Activated naive CD4-positive, alpha-beta T cell treated with Interleukin-2 at 50 U/mL for 16 hours (primary cell): ENCODE measurements around the gene ADAMTS16.

Experiments used
- DNase-seq: peaks from one replicate; pipeline ENCODE4 v3.0.0-alpha.2; 2020

The ADAMTS16 gene

DNA sequence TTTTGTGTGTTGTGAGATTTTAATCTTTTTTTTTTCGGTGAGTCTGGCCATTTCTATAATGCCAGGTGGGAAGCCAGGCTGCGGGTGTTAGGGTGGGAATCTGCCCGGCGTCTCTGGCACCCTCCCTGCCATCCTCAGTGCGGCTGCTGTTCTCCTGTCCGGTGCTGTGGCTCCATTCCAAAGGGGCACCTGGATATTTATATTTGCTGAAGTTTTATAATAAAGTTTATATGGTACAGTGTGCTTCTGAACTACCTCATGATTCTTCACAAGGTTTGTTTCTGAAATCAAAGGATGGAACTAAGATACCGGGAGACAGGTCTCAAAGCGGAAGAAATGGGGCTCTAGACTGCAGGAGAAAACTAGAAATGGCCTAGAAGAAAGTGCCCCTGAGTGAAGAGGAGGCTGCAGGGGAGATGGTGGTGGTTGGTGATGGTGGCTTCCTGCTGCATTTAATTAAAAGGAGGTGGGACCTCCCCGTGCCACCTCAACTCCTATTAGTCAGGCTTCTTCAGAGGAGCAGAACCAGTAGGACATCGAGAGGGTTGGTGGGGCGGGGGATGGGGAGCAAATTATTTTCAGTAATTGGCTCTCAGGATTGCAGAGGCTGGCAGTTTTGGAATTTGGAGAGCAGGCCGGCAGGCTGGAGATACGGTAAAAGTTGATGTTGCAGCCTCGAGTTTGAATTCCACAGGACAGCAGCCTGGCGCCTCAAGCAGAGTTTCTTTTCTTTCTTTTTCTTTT, 180.1 kb downstream of the ADAMTS16 start:
- no peak for DNase-seq

DNA sequence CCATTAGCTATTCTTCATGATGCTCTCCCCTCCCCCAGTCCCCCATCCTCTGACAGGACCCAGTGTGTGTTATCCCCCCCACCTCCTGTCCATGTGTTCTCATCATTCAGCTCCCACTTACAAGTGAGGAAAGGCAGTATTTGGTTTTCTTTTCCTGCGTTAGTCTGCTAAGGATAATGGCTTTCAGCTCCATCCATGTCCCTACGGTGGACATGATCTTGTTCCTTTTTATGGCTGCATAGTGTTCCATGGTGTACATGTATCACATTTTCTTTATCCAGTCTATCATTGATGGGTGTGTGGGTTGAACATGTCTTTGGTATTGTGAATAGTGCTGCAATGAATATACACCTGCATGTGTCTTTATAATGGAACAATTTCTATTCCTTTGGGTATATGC, 181.0 kb downstream of the ADAMTS16 start:
- DNase-seq = no peak

- DNase-seq = no peak
These were observed 183.4 kb downstream of the ADAMTS16 start for GRCh38 chr5:5323551-5323950.

DNA sequence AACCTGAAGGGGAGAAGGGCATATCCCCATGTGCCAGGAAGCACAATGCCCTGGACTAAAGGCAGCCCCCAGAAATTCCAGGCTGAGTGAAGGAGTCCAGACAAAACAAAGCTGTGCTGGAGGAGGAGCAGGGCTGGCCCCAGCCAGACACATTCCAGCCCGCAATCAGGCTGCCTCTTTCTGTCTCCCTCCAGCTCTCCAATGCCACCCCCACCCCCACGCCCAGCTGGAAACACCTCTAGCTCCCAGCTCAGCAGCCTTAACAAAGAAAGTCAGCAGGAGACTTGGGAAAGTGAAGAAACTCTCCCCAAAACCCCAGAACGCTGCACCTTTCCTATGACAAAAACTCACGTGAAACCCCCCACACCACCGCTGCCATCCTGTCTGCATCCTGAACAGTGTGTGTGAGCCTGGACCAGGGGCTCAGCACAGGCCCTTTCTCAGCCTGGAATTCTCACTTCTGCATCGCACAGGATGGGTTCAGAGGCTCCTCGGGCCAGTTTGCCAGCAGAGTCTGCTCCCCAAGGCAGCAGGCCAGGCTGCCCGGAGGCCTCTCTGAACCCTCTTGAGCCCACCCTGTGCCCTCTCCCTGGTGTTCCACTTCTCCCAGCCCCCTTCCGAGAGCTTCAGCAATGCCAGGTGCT, 186.1 kb downstream of the ADAMTS16 start:
- no peak for DNase-seq

DNA sequence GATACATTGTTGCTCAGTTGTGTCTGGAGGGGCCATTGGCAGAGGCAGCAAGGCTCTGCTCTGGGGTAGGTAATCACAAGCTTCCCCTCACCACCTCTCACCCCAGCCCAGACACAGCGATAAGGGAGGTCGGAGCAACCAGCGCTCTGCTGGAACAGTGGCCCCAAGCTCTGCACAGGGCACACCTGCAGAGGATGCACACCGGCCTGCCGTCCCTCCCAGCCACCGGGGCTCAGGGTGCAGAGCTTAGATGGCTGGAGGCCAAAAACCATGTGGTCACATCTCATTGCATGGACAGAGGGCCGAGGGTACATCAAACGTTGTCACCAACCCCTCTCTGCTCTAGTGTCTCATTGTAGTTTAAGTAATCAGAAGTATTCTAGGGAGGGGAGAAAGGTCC, 187.0 kb downstream of the ADAMTS16 start:
- no peak for DNase-seq

- no peak for DNase-seq
These were observed 190.8 kb downstream of the ADAMTS16 start for GRCh38 chr5:5330728-5331452.

DNA sequence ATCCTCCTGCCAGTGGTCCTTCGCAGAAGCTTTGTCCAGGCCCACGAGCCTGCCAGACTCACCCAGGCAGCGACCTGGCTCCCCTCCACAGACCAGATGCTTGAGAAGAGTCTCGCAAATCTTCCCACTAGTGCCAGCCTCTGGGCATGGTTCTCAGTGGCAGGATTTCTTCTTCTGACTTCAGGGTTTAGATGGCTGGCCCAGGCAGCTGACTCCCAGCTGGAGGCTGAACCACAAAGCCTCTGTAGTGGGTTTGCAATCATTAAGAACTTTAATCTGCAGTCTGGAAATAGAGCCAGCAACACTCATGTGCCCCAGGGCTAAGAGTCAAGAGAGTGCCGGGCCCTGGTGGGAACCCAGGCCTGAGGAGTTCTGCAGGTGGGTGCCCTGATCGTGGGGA, 191.7 kb downstream of the ADAMTS16 start:
- no peak for DNase-seq

DNA sequence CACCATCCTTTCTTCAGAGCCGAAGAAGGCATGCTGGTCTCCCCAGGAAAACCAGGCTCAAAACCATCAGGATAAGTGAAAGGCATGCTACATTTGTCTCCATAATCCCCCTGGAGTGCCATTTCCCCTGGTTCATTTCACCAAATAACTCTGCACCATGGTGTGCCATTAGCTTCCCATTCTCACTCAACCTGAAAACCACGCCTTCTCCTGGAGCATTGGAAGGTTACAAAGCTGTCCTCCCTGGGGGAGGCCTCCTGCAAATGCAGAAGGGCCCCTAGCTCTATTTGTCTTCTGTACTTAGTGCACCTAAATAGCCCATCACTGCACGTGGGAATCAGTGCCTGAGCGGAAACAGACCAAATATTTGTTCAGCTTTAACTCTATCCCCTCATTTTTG, 192.2 kb downstream of the ADAMTS16 start:
- DNase-seq = no peak

DNA sequence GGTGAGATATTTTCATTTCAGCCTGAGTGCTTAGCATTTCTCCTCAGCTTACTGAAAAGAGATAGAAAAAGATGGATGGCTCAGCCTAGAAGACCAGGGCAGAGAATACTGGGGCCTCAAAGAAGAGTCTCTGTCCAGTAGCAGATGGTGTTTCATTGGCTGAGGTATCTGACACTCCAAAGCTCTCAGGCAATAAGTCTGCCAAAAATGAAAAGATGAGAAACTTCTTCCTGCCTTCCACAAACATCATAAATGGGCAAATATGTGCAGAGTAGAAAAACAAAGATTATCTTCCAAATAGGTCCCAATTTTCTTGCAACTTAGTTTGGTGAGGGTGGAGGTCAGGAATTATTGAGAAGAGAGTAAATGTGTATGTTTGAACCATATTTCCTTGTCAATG, 195.0 kb downstream of the ADAMTS16 start:
- DNase-seq = no peak

GRCh38 chr5:5335700-5336264, 195.7 kb downstream of the ADAMTS16 start:
- DNase-seq = no peak

DNA sequence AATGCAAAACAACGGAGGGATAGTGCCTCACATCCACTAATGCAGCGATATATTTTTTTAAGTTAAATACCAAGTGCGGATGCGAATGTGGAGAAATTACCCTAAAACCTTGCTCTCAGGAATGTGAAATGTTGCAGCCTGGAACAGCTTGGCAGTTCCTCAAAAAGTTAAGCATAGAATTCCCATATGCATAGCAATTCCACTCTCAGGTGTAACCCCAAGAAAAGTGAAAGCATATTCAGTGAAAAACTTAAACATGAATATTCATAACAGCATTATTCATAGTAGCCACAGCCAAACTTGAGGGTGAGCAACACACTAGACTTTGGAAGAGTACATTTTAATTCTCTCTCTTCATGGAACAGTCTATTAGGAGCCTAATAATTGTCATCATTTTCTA, 199.1 kb downstream of the ADAMTS16 start:
- DNase-seq = no peak

DNA sequence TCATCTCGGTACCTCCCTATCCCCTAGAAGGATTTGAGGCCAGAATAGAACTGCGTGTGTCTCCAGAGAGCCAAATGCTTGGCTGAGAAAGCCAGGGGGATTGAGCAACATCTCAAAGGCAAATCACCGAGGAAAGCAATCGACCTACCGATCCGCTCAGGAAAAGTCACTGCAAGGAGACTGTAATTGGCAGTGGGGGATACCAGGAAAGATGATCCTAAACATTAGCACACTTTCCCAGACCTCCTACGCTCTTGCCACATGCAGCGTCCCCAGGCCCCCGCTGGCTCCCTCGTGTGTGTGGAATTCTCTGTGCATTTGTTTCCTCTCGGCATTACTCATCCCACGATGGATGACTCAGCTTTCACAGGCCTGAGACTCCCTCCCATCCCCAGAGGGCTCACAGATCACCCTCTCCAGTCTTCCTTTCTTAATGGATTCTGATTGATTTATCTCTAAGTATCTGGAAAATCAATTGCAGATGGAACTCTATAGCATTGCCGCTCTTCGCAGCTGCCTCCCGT, 200.1 kb downstream of the ADAMTS16 start:
- no peak for DNase-seq

GRCh38 chr5:5341531-5342292, 201.6 kb downstream of the ADAMTS16 start:
- no peak for DNase-seq

DNA sequence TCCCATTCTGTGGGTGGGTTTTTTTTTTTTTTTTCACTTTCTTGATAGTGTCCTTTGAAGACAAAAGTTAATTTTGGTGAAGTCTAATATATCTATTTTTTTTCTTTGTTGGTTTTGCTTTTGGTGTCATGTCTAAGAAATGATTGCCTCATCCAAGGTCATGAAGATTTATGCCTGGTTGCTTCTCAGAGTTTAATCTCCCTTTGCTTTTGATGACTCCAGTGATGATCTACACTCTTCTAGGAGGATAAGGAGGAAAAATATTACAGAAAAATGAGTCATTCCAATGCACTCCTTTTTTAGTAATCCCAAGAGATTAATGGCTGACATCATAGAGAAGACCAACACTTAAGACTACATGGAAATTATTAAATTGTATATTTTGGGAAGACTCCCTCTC, 202.7 kb downstream of the ADAMTS16 start:
- DNase-seq = no peak

DNA sequence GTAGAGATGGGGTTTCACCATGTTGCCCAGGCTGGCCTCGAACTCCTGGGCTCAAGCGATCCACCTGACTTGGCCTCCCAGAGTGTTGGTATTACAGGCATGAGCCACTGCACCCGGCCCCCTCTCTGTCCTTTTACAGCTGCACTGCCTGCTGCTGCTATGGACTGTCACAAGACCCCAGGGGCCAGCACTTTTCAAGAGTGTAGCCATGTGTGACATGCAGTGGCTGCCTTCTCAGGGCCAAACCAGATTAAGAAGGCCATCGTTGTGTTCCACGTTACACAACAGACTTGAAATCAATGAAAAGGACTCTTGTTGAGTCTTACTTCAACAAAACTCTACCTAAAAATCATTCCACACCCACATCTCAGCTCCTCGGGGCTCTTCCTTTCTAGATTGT, 203.4 kb downstream of the ADAMTS16 start:
- no peak for DNase-seq

GRCh38 chr5:5344051-5344571, 204.0 kb downstream of the ADAMTS16 start:
- no peak for DNase-seq

- no peak for DNase-seq
These were observed 204.5 kb downstream of the ADAMTS16 start for GRCh38 chr5:5344606-5345005.

DNA sequence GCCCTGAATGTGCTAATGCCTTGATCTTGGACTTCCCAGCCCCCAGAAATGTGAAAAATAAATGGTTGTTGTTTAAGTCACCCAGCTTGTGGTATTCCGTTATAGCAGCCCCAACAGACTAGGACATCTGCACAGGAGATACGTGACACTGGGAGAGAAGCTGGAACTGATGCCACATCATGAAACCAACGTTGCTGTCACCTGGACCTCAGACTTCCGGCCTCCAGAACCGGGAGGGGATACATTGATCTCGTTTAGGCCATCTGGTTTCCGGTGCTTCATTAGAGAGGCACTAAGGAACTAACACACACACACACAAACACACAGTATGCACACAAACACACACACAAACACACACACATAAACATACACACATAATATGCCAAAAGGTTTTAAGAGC, 207.3 kb downstream of the ADAMTS16 start:
- DNase-seq = no peak

GRCh38 chr5:5348135-5348534, 208.0 kb downstream of the ADAMTS16 start:
- DNase-seq = no peak

DNA sequence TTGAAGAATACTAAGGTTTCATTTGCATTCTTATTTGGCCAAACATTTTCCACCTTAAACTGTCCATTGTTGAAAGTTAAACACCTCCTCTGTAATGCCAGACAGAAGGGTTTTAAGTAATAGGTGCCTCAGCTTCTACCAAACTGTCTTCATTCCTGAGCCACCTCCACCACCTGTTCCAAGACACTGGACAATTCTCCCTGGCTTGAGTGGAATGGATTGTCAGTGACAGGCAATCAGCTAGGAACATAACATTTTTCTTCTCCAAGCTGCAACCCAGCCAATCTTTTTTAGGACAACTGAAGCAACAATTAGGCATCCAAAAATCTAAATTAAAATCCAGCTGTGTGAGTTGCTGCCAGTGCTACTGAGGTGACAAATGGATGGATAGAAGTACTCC, 208.4 kb downstream of the ADAMTS16 start:
- DNase-seq = no peak

GRCh38 chr5:5350101-5350500, 210.0 kb downstream of the ADAMTS16 start:
- no peak for DNase-seq

- DNase-seq = no peak
These were observed 211.3 kb downstream of the ADAMTS16 start for GRCh38 chr5:5351288-5351979.
